HCT116 (cell line): ENCODE measurements around the gene SMARCAD1. TPM values are rescaled to one million over a fixed set of nuclear protein-coding genes. Genes with fewer than 3 reads are reported as not detected.

ENCODE experiments used
- ATAC-seq: fragments of 200-7000 bp; cut with Tn5 transposase; 2 replicates; pipeline ENCODE4 v1.9.1; 2020; ENCODE audit warnings: mild to moderate bottlenecking, moderate library complexity
- BruUV-seq: library from RNA; stranded (reverse); fragments of 400-500 nt; replicated peaks from 2 replicates; lab custom pipeline; 2021; lab: Mats Ljungman, UMichigan
- CTCF ChIA-PET: fragments of 300-600 bp; sonication (Branson Sonifier 250); formaldehyde crosslinking; loops from one replicate; lab custom pipeline; 2021; ENCODE audit warnings: antibody characterized with exemption; lab: Charles Lee
- POLR2A ChIA-PET: fragments of 300-600, 350-600 bp; sonication (Branson Sonifier 250); formaldehyde crosslinking; loops from one replicate; lab custom pipeline; 2021; ENCODE audit warnings: antibody characterized with exemption; lab: Charles Lee
- RAD21 ChIA-PET, 2 experiments: fragments of 300-600 bp; sonication (Branson Sonifier 250); formaldehyde crosslinking; loops; one replicate each; lab custom pipeline; 2023; ENCODE audit warnings: low total read pairs in 2 of 2; ENCODE audit not compliant: uncharacterized antibody in 2 of 2, unreplicated experiment in 2 of 2, low non-redundant PET in 1 of 2; lab: Charles Lee
- DNase-seq: peaks from one replicate; pipeline ENCODE4 v3.0.0-alpha.2; 2010; ENCODE audit warnings: low read depth, low spot score
- H2AFZ ChIP-seq: fragments of 200-600 bp; shearing (Covaris generic), sonication (generic); 2 replicates; pipeline ENCODE4 v1.6.1; 2017; ENCODE audit warnings: low read depth, mixed run types, mixed read lengths, antibody characterized with exemption, low read length; ENCODE audit not compliant: poor library complexity, severe bottlenecking
- H3K27ac ChIP-seq: 2 replicates; pipeline ENCODE4 v1.5.1; 2012; ENCODE audit warnings: low read depth, low read length
- H3K27me3 ChIP-seq: fragments of 200-600 bp; sonication (generic); 2 replicates; pipeline ENCODE4 v1.6.1; 2016; ENCODE audit warnings: mixed run types, low read length, mixed read lengths; ENCODE audit not compliant: insufficient read depth
- H3K36me3 ChIP-seq, 2 experiments: fragments of 200-500 bp in 1 of 2; fragments of 200-600 bp in 1 of 2; sonication (Bioruptor generic) in 1 of 2; sonication (generic) in 1 of 2; 2 replicates each; pipeline versions ENCODE4 v1.5.1 to v1.6.1; 2014 to 2016; ENCODE audit warnings: low read length in 2 of 2, inconsistent platforms in 1 of 2, mixed read lengths in 1 of 2, mixed run types in 1 of 2; ENCODE audit not compliant: insufficient read depth in 2 of 2, control insufficient read depth in 1 of 2
- H3K4me1 ChIP-seq, 2 experiments: fragments of 200-600 bp in 1 of 2; sonication (generic) in 1 of 2; 2 replicates each; pipeline versions ENCODE4 v1.5.1 to v1.6.1; 2012 to 2017; ENCODE audit warnings: low read length in 2 of 2, inconsistent platforms in 1 of 2, mild to moderate bottlenecking in 1 of 2, mixed read lengths in 1 of 2, mixed run types in 1 of 2, moderate library complexity in 1 of 2; ENCODE audit not compliant: insufficient read depth in 2 of 2, control insufficient read depth in 1 of 2
- H3K4me2 ChIP-seq: fragments of 200-600 bp; sonication (generic); 2 replicates; pipeline ENCODE4 v1.6.1; 2017; ENCODE audit warnings: mixed run types, low read length, mixed read lengths
- H3K4me3 ChIP-seq, 2 experiments: fragments of 200-600 bp in 1 of 2; sonication (generic) in 1 of 2; replicated peaks in 1 of 2; 2 replicates each; pipeline ENCODE4 v1.5.1; 2011 to 2016; ENCODE audit warnings: low read length in 2 of 2, control low read depth in 1 of 2, low read depth in 1 of 2, mild to moderate bottlenecking in 1 of 2, mixed read lengths in 1 of 2, mixed run types in 1 of 2
- H3K79me2 ChIP-seq: fragments of 200-600 bp; sonication (generic); 2 replicates; pipeline ENCODE4 v1.6.1; 2017; ENCODE audit warnings: mild to moderate bottlenecking, mixed run types, low read length, moderate library complexity, mixed read lengths; ENCODE audit not compliant: insufficient read depth
- H3K9ac ChIP-seq: fragments of 200-600 bp; sonication (generic); 2 replicates; pipeline ENCODE4 v1.6.1; 2016; ENCODE audit warnings: low read length, mixed read lengths
- H3K9me2 ChIP-seq: fragments of 200-600 bp; sonication (generic), shearing (Covaris generic); 2 replicates; pipeline ENCODE4 v1.6.1; 2017; ENCODE audit warnings: mixed run types, mild to moderate bottlenecking, moderate library complexity; ENCODE audit not compliant: insufficient read depth
- H3K9me3 ChIP-seq, 2 experiments: fragments of 200-500 bp in 1 of 2; fragments of 200-600 bp in 1 of 2; sonication (Bioruptor generic) in 1 of 2; sonication (generic) in 1 of 2; 2 replicates each; pipeline ENCODE4 v1.6.1; 2014 to 2017; ENCODE audit warnings: low read length in 2 of 2, mixed read lengths in 2 of 2, inconsistent platforms in 1 of 2, low read depth in 1 of 2, mild to moderate bottlenecking in 1 of 2, mixed run types in 1 of 2, moderate library complexity in 1 of 2; ENCODE audit not compliant: control insufficient read depth in 1 of 2, insufficient read depth in 1 of 2
- H4K20me1 ChIP-seq: fragments of 200-600 bp; sonication (generic), shearing (Covaris generic); 2 replicates; pipeline ENCODE4 v1.6.1; 2017; ENCODE audit warnings: mixed run types, mild to moderate bottlenecking, moderate library complexity; ENCODE audit not compliant: insufficient read depth
- ATF3 ChIP-seq: IDR thresholded peaks from 2 replicates; pipeline ENCODE4 v1.6.1; 2012
- CEBPB ChIP-seq: IDR thresholded peaks from 2 replicates; pipeline ENCODE4 v1.6.1; 2012; ENCODE audit warnings: low read depth
- ELF1 ChIP-seq: IDR thresholded peaks from 2 replicates; pipeline ENCODE4 v1.6.1; 2012; ENCODE audit warnings: low read depth, borderline replicate concordance
- EZH2phosphoT487 ChIP-seq: fragments of 200-600 bp; IDR thresholded peaks from 2 replicates; pipeline ENCODE4 v1.6.1; 2018; ENCODE audit warnings: antibody characterized with exemption, borderline replicate concordance
- JUND ChIP-seq: IDR thresholded peaks from 2 replicates; pipeline ENCODE4 v1.6.1; 2012
- MAX ChIP-seq: IDR thresholded peaks from 2 replicates; pipeline ENCODE4 v1.6.1; 2012
- POLR2A ChIP-seq: IDR thresholded peaks from 2 replicates; pipeline ENCODE4 v1.7.0; 2011; ENCODE audit warnings: borderline replicate concordance; ENCODE audit not compliant: insufficient read depth, insufficient read length; ENCODE audit errors: extremely low read depth
- POLR2AphosphoS5 ChIP-seq: IDR thresholded peaks from 2 replicates; pipeline ENCODE4 v1.6.1; 2011; ENCODE audit warnings: mild to moderate bottlenecking, low read depth, low read length, moderate library complexity
- SIN3A ChIP-seq: IDR thresholded peaks from 2 replicates; pipeline ENCODE4 v1.6.1; 2012; ENCODE audit warnings: low read depth
- SP1 ChIP-seq: IDR thresholded peaks from 2 replicates; pipeline ENCODE4 v1.6.1; 2012; ENCODE audit warnings: low read depth
- TCF7L2 ChIP-seq: IDR thresholded peaks from 2 replicates; pipeline ENCODE4 v1.7.0; 2011; ENCODE audit warnings: borderline replicate concordance, inconsistent platforms; ENCODE audit not compliant: insufficient read depth, insufficient read length; ENCODE audit errors: extremely low read depth
- ZFX ChIP-seq: fragments of 450-650 bp; IDR thresholded peaks from 2 replicates; pipeline ENCODE4 v1.6.1; 2017
- intact Hi-C: fragments of 100-400 bp; cut with micrococcal nuclease; formaldehyde crosslinking; loops from 2 replicates; pipeline ENCODE4 v1.10.0; 2022
- total RNA-seq: library from RNA; stranded (reverse); gene quantifications from one replicate; pipeline ENCODE4 v1.2.1, GENCODE V29; 2021; ENCODE audit not compliant: unreplicated experiment
- TF ChIP-seq, protein P1 (sequence below): IDR thresholded peaks from 2 replicates; pipeline ENCODE4 v1.6.1; 2012; ENCODE audit warnings: low read depth
- TF ChIP-seq, protein P2 (sequence below): IDR thresholded peaks from 2 replicates; pipeline ENCODE4 v1.6.1; 2011; ENCODE audit warnings: mild to moderate bottlenecking, low read length, moderate library complexity; ENCODE audit not compliant: insufficient replicate concordance; ENCODE audit errors: extremely low read depth

The SMARCAD1 gene
- total RNA-seq, 1 experiment from 2014 or later: 33.6 TPM

DNA sequence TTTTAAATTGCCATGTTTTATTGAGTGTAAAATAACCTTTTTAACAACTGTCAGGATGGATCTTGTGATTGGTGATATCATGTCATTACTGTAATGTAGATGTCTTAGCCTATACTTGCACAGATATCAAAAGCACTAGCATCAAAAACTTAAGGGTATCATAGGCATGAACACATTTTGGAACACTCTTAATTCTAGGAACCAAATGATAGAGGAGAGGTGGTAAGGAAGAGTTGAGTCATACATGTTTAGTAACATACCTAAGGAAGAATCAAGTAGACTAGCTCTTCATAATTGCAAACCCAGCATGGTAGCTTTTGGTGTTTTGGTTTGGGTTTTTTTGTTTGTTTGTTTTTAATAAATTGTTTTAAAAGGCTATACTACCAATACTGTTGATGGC, 43.4 kb downstream of the SMARCAD1 start:
- ChIA-PET CTCF (no interaction called here), POLR2A (no interaction called here), RAD21 (no interaction called here)
- Histone ChIP-seq H3K79me2 (no peaks in the 10 kb centered on the region), H2AFZ (no peak overlapping the region), H3K9me2 (no peaks in the 10 kb centered on the region), H4K20me1 (no peaks in the 10 kb centered on the region), H3K36me3 (peaks cover 23 to 28% of the 10 kb centered on the region in 2 experiments), H3K4me3 (no peak overlapping the region), H3K9me3 (no peaks in the 10 kb centered on the region), H3K27ac (no peak overlapping the region), H3K4me2 (no peak overlapping the region), H3K4me1 (no peaks in the 10 kb centered on the region), H3K27me3 (no peaks in the 10 kb centered on the region), H3K9ac (no peak overlapping the region)
- intact Hi-C loops: no loop called here
- ATAC-seq (no peak), DNase-seq (no peak)
- no TSS peak for BruUV-seq
- TF ChIP-seq ELF1 (no peak), JUND (no peak), POLR2A (no peak), TCF7L2 (no peak), POLR2AphosphoS5 (no peak), SIN3A (no peak), MAX (no peak), SP1 (no peak), ZFX (no peak), CEBPB (no peak), EZH2phosphoT487 (no peak), ATF3 (no peak)
- TF ChIP-seq, protein P1, sequence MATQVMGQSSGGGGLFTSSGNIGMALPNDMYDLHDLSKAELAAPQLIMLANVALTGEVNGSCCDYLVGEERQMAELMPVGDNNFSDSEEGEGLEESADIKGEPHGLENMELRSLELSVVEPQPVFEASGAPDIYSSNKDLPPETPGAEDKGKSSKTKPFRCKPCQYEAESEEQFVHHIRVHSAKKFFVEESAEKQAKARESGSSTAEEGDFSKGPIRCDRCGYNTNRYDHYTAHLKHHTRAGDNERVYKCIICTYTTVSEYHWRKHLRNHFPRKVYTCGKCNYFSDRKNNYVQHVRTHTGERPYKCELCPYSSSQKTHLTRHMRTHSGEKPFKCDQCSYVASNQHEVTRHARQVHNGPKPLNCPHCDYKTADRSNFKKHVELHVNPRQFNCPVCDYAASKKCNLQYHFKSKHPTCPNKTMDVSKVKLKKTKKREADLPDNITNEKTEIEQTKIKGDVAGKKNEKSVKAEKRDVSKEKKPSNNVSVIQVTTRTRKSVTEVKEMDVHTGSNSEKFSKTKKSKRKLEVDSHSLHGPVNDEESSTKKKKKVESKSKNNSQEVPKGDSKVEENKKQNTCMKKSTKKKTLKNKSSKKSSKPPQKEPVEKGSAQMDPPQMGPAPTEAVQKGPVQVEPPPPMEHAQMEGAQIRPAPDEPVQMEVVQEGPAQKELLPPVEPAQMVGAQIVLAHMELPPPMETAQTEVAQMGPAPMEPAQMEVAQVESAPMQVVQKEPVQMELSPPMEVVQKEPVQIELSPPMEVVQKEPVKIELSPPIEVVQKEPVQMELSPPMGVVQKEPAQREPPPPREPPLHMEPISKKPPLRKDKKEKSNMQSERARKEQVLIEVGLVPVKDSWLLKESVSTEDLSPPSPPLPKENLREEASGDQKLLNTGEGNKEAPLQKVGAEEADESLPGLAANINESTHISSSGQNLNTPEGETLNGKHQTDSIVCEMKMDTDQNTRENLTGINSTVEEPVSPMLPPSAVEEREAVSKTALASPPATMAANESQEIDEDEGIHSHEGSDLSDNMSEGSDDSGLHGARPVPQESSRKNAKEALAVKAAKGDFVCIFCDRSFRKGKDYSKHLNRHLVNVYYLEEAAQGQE: no peak
- TF ChIP-seq, protein P2, sequence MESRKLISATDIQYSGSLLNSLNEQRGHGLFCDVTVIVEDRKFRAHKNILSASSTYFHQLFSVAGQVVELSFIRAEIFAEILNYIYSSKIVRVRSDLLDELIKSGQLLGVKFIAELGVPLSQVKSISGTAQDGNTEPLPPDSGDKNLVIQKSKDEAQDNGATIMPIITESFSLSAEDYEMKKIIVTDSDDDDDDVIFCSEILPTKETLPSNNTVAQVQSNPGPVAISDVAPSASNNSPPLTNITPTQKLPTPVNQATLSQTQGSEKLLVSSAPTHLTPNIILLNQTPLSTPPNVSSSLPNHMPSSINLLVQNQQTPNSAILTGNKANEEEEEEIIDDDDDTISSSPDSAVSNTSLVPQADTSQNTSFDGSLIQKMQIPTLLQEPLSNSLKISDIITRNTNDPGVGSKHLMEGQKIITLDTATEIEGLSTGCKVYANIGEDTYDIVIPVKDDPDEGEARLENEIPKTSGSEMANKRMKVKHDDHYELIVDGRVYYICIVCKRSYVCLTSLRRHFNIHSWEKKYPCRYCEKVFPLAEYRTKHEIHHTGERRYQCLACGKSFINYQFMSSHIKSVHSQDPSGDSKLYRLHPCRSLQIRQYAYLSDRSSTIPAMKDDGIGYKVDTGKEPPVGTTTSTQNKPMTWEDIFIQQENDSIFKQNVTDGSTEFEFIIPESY: no peak
